ENCODE results near the gene GRK7. TPM values are rescaled to one million over a fixed set of nuclear protein-coding genes. Genes with fewer than 3 reads are reported as not detected.

The GRK7 gene
- total and polyA plus RNA-seq, 2 donors (not counting 1 experiment from before 2014, with no cell fraction given), result 0.12 TPM; not detected in 1

DNA sequence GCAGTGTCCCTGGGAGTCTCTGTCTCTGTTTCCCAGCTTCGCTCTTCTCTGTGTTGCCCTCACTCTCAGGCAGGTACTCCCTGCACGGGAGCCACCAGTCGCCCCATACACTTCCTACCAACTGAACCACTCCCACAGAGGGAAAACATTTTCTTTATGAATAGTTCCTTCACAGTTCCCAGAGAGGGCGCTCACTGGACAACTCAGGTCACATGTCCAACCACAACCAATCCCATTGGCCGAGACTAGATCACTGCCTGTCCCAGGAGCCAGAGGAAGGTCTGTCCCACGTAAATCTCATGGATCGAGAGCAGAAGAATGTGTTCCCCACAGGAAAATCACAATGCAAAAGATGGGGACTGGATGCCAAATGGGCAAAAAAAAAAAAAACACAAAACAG lies 26.1 kb downstream of the GRK7 start:
- DNase-seq (no peak), ATAC-seq (ENCODE audit: low read depth) (no peak)
- no peaks in the 10 kb centered on the region for H4K20me1 ChIP-seq (ENCODE audit: control insufficient read depth, insufficient read depth, low read length, poor library complexity, severe bottlenecking)
- no peak for TF ChIP-seq EZH2 (IDR thresholded peaks at IDR 0.05; ENCODE audit: borderline replicate concordance, insufficient read depth, low read depth, low read length, poor library complexity, severe bottlenecking)
- TF ChIP-seq, protein P1, sequence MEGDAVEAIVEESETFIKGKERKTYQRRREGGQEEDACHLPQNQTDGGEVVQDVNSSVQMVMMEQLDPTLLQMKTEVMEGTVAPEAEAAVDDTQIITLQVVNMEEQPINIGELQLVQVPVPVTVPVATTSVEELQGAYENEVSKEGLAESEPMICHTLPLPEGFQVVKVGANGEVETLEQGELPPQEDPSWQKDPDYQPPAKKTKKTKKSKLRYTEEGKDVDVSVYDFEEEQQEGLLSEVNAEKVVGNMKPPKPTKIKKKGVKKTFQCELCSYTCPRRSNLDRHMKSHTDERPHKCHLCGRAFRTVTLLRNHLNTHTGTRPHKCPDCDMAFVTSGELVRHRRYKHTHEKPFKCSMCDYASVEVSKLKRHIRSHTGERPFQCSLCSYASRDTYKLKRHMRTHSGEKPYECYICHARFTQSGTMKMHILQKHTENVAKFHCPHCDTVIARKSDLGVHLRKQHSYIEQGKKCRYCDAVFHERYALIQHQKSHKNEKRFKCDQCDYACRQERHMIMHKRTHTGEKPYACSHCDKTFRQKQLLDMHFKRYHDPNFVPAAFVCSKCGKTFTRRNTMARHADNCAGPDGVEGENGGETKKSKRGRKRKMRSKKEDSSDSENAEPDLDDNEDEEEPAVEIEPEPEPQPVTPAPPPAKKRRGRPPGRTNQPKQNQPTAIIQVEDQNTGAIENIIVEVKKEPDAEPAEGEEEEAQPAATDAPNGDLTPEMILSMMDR (IDR thresholded peaks at IDR 0.05), result no peak
- H3K27ac ChIP-seq (ENCODE audit: low read length in 2 of 2), result no peak overlapping the region
- Mint-ChIP-seq H3K4me3 (no peak overlapping the region), H3K9me3 (ENCODE audit: insufficient read depth) (no peaks in the 10 kb centered on the region), H3K27me3 (no peaks in the 10 kb centered on the region), H3K4me1 (peaks cover 1% of the 10 kb centered on the region), H3K27ac (no peak overlapping the region)
- H3K4me2 ChIP-seq (replicated peaks; ENCODE audit: low read depth, low read length, poor library complexity, severe bottlenecking), result no peak overlapping the region
- no peaks in the 10 kb centered on the region for H3K36me3 ChIP-seq (replicated peaks in 1 of 2; ENCODE audit: control extremely low read depth in 1 of 2, control insufficient read depth in 1 of 2, extremely low read depth in 1 of 2, insufficient read depth in 2 of 2, low read length in 1 of 2)
- intact Hi-C loops (cut with micrococcal nuclease), result no loop called here
- no peak overlapping the region for H3K9ac ChIP-seq (ENCODE audit: low read length)
- no peak overlapping the region for H2AFZ ChIP-seq (ENCODE audit: insufficient read depth, low read depth, low read length, poor library complexity, severe bottlenecking)
- 89% methylated on average over 7 of the region's 7 CpGs for WGBS (ENCODE audit: insufficient coverage)
- CTCF ChIA-PET, result no interaction called here
- POLR2A ChIA-PET, result no interaction called here
- H3K27me3 ChIP-seq (replicated peaks in 1 of 4; ENCODE audit: control extremely low read depth in 1 of 4, control insufficient read depth in 3 of 4, insufficient read depth in 4 of 4, low read length in 3 of 4), result no peaks in the 10 kb centered on the region
- H3K9me3 ChIP-seq (ENCODE audit: control extremely low read depth in 1 of 3, control insufficient read depth in 2 of 3, insufficient read depth in 1 of 3, low read length in 2 of 3), result peaks cover 0 to 5% (median 0%) of the 10 kb centered on the region in 3 donors
- H3K4me1 ChIP-seq (ENCODE audit: control insufficient read depth in 2 of 2, insufficient read depth in 2 of 2, low read length in 2 of 2), result no peaks in the 10 kb centered on the region
- H3K4me3 ChIP-seq (ENCODE audit: control extremely low read depth in 1 of 5, extremely low read depth in 1 of 5, insufficient read depth in 1 of 5, low read depth in 2 of 5, low read length in 4 of 5), result no peak overlapping the region
- H3K79me2 ChIP-seq (ENCODE audit: control insufficient read depth, insufficient read depth, low read length), result no peaks in the 10 kb centered on the region

DNA sequence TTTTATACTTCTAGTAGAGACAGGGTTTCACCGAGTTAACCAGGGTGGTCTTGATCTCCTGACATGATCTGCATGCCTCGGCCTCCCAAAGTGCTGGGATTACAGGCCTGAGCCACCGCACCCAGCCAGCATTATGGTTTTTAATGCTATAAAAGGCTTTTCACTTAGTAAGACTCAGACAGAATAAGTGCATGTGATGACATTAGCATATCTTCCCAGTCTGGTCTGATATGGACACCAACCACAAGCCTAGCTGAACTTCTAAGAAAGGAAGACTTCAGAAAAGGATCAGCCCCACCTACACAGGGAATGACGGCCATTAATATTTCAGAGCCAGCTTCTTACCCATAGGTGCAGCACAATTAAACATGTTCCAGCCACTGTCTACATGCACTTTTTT lies 27.0 kb downstream of the GRK7 start:
- no peak for DNase-seq
- 100% methylated on average over 3 of the region's 4 CpGs for WGBS (ENCODE audit: insufficient coverage)

More for the DNA sequence above, 27.0 kb downstream of the GRK7 start:
- POLR2A ChIA-PET, result no interaction called here
- Mint-ChIP-seq H3K4me1 (peaks cover 4% of the 10 kb centered on the region), H3K4me3 (no peak overlapping the region), H3K9me3 (ENCODE audit: insufficient read depth) (no peaks in the 10 kb centered on the region), H3K27ac (no peak overlapping the region), H3K27me3 (no peaks in the 10 kb centered on the region)
- CTCF ChIA-PET, result interaction anchor here (0.7 kb wide), 1 partner anchor 64 kb away, joined by 3 read pairs; no protein-coding TSS in a partner anchor
- Histone ChIP-seq H3K9me3 (ENCODE audit: control extremely low read depth in 1 of 3, control insufficient read depth in 2 of 3, insufficient read depth in 1 of 3, low read length in 2 of 3) (peaks cover 0 to 5% (median 0%) of the 10 kb centered on the region in 3 donors), H3K27ac (ENCODE audit: low read length in 2 of 2) (no peak overlapping the region), H3K9ac (ENCODE audit: low read length) (no peak overlapping the region), H4K20me1 (ENCODE audit: control insufficient read depth, insufficient read depth, low read length, poor library complexity, severe bottlenecking) (no peaks in the 10 kb centered on the region), H2AFZ (ENCODE audit: insufficient read depth, low read depth, low read length, poor library complexity, severe bottlenecking) (no peak overlapping the region), H3K79me2 (ENCODE audit: control insufficient read depth, insufficient read depth, low read length) (no peaks in the 10 kb centered on the region), H3K27me3 (replicated peaks in 1 of 4; ENCODE audit: control extremely low read depth in 1 of 4, control insufficient read depth in 3 of 4, insufficient read depth in 4 of 4, low read length in 3 of 4) (no peaks in the 10 kb centered on the region), H3K36me3 (replicated peaks in 1 of 2; ENCODE audit: control extremely low read depth in 1 of 2, control insufficient read depth in 1 of 2, extremely low read depth in 1 of 2, insufficient read depth in 2 of 2, low read length in 1 of 2) (no peaks in the 10 kb centered on the region), H3K4me1 (ENCODE audit: control insufficient read depth in 2 of 2, insufficient read depth in 2 of 2, low read length in 2 of 2) (no peaks in the 10 kb centered on the region), H3K4me3 (ENCODE audit: control extremely low read depth in 1 of 5, extremely low read depth in 1 of 5, insufficient read depth in 1 of 5, low read depth in 2 of 5, low read length in 4 of 5) (no peak overlapping the region), H3K4me2 (replicated peaks; ENCODE audit: low read depth, low read length, poor library complexity, severe bottlenecking) (no peak overlapping the region)
- ATAC-seq (ENCODE audit: low read depth), result no peak
- intact Hi-C loops (cut with micrococcal nuclease), result no loop called here
- TF ChIP-seq, protein P1 (IDR thresholded peaks at IDR 0.05), result no peak
- no peak for TF ChIP-seq EZH2 (IDR thresholded peaks at IDR 0.05; ENCODE audit: borderline replicate concordance, insufficient read depth, low read depth, low read length, poor library complexity, severe bottlenecking)

All from B cell (primary cell).